GM15510 (cell line): ENCODE data around the gene FBXL2.

Experiments
- POLR2A ChIP-seq: IDR thresholded peaks from 3 replicates; pipeline ENCODE4 v1.6.1; 2011; ENCODE audit warnings: borderline replicate concordance; ENCODE audit not compliant: insufficient read length; ENCODE audit errors: extremely low read depth

FBXL2 gene

GRCh38 chr3:33391255-33391995 lies 114.2 kb downstream of the FBXL2 start:
- TF ChIP-seq POLR2A = no peak

- no peak for TF ChIP-seq POLR2A
Measured at GRCh38 chr3:33392144-33392543, 114.9 kb downstream of the FBXL2 start.

GRCh38 chr3:33392703-33393125 lies 115.5 kb downstream of the FBXL2 start:
- TF ChIP-seq POLR2A = no peak

- TF ChIP-seq POLR2A = no peak
Measured at GRCh38 chr3:33394403-33395054, 117.3 kb downstream of the FBXL2 start.

GRCh38 chr3:33395900-33396299 lies 118.7 kb downstream of the FBXL2 start:
- TF ChIP-seq POLR2A = no peak

GRCh38 chr3:33398410-33398809 lies 121.2 kb downstream of the FBXL2 start:
- TF ChIP-seq POLR2A = no peak

- TF ChIP-seq POLR2A = no peak
Measured at GRCh38 chr3:33401781-33402180, 124.5 kb downstream of the FBXL2 start.

GRCh38 chr3:33402936-33403335 lies 125.7 kb downstream of the FBXL2 start:
- no peak for TF ChIP-seq POLR2A

- TF ChIP-seq POLR2A = no peak
Measured at GRCh38 chr3:33403756-33404155, 126.5 kb downstream of the FBXL2 start.

- TF ChIP-seq POLR2A = no peak
Measured at GRCh38 chr3:33417066-33417673, 139.9 kb downstream of the FBXL2 start.

GRCh38 chr3:33419948-33420347 lies 142.7 kb downstream of the FBXL2 start:
- TF ChIP-seq POLR2A = no peak

- no peak for TF ChIP-seq POLR2A
Measured at GRCh38 chr3:33420966-33421365, 143.7 kb downstream of the FBXL2 start.

- TF ChIP-seq POLR2A = no peak
Measured at GRCh38 chr3:33424606-33425452, 147.6 kb downstream of the FBXL2 start.

GRCh38 chr3:33425453-33425852 lies 148.2 kb downstream of the FBXL2 start:
- TF ChIP-seq POLR2A = no peak

GRCh38 chr3:33426068-33426467 lies 148.8 kb downstream of the FBXL2 start:
- no peak for TF ChIP-seq POLR2A

- TF ChIP-seq POLR2A = no peak
Measured at GRCh38 chr3:33426630-33427317, 149.5 kb downstream of the FBXL2 start.
